ENCODE measurements around the gene MSI2.
"Not testable (repeated sequence)": the region's sequence is repeated elsewhere in the genome, so short reads cannot be mapped to it uniquely, and the experiment has no call there.

MSI2 gene

DNA sequence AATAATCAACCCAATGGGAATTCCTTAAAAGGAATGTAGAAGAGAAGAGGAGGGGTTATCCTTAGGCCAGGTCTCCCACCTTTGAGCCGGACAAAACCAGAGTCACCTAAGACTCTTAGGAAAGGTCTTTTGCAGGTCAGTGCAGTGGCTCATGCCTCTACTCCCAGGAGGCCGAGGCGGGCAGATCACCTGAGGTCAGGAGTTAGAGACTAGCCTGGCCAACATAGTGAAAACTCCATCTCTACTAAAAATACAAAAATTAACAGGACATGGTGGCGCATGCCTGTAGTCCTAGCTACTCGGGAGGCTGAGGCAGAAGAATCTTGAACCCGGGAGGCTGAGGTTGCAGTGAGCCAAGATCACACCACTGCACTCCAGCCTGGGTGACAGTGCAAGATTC is 365.5 kb downstream of the MSI2 start:
- DNase-seq (ENCODE audit: low spot score): not testable (repeated sequence)

GRCh38 chr17:57622306-57622682 is 366.0 kb downstream of the MSI2 start:
- no peak for DNase-seq (ENCODE audit: low spot score)

- DNase-seq (ENCODE audit: low spot score): no peak
Measured at GRCh38 chr17:57622683-57623433, 366.5 kb downstream of the MSI2 start.

DNA sequence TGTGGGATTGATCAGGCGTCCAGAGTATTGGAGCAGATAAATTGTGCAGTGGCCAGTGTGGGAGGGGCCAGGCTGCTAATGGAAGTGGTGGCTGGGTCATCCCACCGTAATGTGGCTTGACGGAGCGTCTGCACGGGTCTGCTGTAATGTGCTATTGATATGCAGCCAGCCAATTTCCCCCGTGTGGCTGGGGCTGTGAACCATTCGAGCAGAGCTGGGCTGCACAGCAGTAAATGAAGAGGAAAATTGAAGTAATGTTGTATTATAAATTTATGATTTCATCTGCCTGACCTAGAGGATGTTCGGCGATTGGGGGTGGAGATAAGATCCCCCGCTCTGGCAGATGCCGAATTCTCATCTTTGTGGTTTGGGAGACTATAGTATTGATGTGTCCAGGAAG is 367.3 kb downstream of the MSI2 start:
- DNase-seq (ENCODE audit: low spot score): no peak

DNA sequence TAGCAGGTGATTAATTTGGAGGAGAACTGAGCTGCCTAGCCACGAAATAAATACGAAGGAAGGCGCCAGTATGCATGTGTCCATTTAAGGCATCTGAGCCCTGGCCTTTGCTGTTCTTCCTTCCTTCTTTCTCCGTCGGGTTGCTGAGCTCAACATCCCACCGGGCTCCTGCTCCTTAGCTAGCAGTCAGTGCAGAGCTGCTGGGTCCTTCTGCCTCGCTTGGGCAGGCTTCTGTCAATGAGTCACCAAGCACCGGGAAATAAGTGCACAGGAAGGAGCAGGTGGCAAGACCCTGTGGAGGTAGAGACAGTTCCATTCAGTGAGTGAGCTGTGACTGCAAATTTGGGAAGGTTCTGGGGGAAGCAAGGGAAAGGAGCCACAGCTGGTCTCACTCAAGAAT is 368.1 kb downstream of the MSI2 start:
- no peak for DNase-seq (ENCODE audit: low spot score)

DNA sequence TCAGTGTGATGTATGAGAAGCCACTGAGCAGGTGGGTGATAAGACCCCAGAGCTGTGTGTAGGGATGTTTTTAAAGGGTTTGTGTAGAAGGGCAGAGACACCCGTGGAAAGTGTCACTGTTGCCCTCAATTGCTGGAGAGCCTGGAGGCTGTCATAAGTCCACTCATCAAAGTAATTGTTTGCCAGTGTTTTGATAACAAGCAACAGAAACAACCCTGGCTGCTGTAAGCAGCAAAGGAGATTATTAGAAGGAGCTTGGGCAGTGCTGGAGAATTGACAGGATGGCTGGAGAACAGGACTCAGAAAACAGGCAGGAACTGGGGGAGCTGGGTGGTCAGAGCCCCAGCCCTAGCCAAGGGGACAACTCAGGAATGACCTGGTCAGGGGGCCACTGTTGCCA is 369.2 kb downstream of the MSI2 start:
- DNase-seq (ENCODE audit: low spot score): no peak

DNA sequence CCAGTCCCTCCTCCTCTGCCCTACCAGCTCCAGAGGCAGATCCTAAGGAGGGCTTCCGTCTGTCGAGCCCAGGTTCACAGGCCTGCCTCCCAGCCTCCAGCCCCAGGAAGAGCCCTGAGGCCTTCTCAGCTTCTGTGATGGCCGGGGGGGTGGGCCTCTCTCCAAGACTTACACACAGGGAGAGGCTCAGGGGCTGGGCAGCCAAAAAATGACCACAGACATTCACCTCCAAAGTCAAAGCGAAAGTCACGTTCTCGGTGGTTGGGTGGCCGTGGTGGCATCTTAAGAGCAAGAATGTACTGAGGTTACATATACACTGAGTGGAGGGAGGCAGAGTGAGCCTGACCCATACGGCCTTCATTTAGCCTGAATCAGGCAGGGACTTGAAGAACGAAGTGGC is 369.6 kb downstream of the MSI2 start:
- DNase-seq (ENCODE audit: low spot score): no peak

DNA sequence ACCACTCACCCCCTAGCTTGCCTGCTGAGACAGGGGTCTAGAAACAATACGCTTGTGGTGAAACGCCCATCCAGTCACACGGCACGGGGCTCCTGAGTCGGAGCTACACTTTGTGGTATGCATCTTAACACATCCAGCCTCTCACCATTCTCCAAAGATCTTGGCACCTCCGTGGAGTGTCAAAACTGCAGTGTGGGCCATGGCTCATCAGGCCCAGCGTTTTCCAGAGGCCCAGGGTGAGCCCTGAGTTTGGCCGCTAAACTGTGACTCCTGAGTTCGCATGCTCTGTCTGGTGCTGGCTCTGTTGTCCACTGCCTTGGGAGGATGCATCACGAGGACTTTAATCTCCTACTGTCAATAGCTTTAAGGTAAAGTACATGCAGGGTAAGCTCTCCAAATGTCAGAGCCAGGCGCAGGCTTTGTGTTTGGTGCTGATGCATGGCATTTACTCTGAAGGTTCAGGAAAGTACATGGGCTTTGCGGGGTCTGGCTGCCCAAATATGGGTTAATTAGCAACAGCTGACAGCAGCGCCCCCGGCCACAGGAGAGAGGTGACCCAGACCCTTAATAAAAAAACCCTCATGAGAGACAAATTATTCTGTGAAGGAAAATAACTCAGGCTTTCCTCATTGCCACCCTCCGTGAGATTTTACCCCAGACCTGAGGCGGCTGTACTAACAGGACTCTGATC is 370.3 kb downstream of the MSI2 start:
- DNase-seq (ENCODE audit: low spot score): no peak

- no peak for DNase-seq (ENCODE audit: low spot score)
Measured at GRCh38 chr17:57627591-57627990, 371.3 kb downstream of the MSI2 start.

GRCh38 chr17:57628421-57628820 is 372.1 kb downstream of the MSI2 start:
- no peak for DNase-seq (ENCODE audit: low spot score)

DNA sequence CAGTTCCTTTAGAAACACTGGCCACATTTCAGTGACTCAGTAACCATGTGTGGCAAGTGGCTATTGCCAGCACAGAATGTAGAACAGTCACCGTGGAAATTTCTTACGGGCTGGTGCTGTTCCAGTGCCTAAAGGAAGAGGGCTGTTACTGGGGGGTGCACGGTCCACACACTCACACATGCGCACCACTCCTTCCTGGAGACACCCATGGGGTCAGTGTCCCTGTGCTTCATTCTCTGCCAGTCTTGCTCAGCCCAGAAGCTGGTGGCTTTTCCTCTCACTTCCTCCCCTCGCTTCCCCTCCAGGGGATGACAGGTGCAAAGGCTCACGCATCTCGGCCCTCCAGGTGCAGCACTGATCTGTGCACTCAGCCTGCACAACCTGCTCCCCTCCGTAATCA is 373.1 kb downstream of the MSI2 start:
- no peak for DNase-seq (ENCODE audit: low spot score)

- DNase-seq (ENCODE audit: low spot score): no peak
Measured at GRCh38 chr17:57629886-57630285, 373.6 kb downstream of the MSI2 start.

DNA sequence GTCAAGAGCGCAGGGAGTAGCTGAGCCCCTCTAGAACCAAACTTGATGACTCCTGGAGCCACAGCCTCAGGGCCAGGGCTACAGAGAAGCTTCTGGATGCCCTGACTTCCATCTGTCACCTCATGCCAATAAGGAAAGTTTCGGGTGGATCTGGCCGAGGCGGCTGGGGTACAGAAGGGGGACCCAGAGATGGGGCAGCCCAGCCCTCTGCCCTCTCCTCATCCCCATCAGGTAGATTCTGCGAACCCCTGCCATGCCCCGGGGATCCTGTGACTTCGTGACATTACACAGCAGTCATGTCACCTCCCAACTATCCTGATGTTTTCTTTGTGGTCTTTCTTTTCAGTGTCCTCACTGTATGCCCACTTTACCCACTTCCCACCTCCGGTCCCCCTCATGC is 374.4 kb downstream of the MSI2 start:
- no peak for DNase-seq (ENCODE audit: low spot score)

GRCh38 chr17:57631871-57632270 is 375.5 kb downstream of the MSI2 start:
- DNase-seq (ENCODE audit: low spot score): no peak

- DNase-seq (ENCODE audit: low spot score): no peak
Measured at GRCh38 chr17:57632294-57632693, 376.0 kb downstream of the MSI2 start.

DNA sequence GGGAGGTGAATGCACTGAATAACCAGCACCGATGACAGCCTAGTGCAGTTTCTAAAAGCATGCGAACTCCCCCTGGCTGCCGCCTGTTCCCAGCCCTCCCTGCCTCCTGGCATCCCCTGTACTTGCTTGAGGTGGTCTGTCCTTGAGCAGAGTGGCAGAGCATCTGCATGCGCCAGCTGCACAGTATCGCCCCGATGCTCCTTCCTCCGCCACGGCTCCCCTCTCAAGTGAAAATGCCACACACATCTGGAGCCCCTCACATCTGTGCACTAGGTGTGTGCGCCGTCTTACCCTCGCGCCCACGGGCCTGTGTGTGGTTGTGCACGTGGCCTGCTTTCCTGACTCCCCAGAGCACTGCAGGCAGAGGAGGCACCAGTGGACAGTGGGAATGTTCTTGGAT is 376.9 kb downstream of the MSI2 start:
- DNase-seq (ENCODE audit: low spot score): no peak

DNA sequence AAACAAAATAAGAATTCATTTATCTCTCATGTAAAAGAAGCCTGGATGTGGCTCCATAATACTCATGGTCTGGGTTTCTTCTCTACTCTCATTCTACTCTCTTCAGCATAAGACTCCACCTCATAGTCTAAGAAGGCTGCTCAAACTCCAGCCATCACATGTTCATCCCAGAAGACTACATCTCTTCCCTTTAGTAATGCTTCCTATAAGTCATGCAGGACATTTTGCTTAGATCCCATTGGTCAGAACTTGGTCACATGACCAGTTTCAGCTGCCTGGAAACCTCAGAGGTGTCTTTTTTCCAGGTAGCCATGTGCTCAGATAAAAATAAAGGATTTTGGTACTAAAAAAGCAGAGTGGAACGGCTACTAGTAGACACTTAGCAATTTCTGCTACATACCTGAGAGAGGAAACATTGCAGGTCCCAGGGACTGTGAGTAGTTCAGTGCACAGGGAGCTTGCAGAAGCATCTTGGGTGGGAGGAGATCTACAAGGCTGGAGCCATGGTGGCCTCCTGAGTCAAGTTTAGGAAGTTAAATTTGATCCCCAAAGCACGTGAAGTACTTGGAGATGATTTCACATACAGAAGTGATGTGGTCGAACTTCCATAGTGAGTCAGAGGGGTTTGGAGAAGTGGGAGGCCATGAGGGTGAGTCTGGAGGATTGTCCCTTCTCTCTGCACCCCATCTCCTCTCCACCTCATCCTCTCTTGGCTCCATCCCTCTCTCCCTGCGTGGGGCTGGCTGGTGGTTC is 378.6 kb downstream of the MSI2 start:
- no peak for DNase-seq (ENCODE audit: low spot score)

- DNase-seq (ENCODE audit: low spot score): no peak
Measured at GRCh38 chr17:57636274-57636673, 380.0 kb downstream of the MSI2 start.

- DNase-seq (ENCODE audit: low spot score): no peak
Measured at GRCh38 chr17:57636985-57637665, 380.8 kb downstream of the MSI2 start.

DNA sequence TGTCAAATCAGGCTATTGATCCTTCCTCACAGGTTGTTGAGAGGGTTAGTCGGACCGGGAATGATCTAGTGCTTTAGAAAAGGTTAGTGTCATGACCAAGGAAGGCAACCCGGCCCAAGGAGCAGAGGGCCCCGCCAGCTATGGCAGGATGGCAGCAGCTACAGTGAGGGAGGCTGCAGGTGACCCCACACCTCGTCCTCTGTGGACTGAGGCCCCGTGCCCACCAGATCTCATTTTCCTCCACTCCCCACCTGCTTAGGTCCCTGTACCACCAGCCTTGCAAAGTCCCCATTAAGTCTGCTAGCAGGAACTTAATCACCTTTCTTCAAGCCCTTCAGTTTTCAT is 381.3 kb downstream of the MSI2 start:
- no peak for DNase-seq (ENCODE audit: low spot score)

DNA sequence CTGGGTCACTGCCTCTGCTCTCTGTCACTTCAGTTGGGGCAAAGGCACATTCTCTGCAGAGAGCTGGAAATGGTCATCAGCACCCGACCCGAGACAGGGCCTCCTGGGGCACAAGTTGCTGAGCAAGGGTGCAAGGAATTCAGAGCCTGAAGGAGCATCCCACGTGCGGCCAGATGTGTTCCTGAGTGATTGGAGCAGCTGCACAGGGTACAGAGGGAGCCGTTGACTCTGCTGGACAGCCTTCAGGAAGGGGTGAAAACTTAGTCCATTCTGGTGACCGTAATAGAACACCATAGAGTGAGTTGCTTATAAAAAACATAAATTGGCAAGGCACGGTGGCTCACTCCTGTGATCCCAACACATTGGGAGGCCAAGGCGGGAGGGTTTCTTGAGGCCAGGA is 382.0 kb downstream of the MSI2 start:
- DNase-seq (ENCODE audit: low spot score): no peak

DNA sequence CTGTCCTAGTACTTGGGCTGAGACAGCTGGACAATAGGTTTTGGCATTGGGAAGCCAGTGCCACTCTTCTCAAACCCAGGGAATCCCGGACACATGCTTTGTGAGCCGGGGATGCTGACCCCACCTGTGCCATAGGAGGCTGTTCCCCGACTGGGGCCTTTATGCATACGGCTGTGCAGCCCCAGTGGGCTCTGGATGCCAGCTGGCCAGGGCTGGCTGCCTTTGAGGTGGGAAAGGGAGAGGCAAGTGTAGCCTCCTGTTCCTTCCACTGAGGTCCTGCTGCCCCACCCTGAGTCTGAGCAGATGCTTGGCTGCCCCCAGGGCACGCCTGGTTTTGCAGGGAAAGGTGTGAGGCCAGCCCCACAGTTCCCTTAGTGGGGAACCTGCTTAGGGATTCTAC is 383.1 kb downstream of the MSI2 start:
- DNase-seq (ENCODE audit: low spot score): no peak

- DNase-seq (ENCODE audit: low spot score): no peak
Measured at GRCh38 chr17:57640079-57640478, 383.8 kb downstream of the MSI2 start.
